NCI-H1092 treated with DMSO at 0.1 percent for 48 hours (cell line): ENCODE results near the gene DENND10.
"Not testable (repeated sequence)": the region's sequence is repeated elsewhere in the genome, so short reads cannot be mapped to it uniquely, and the experiment has no call there.

ENCODE experiments used
- DNase-seq: peaks from one replicate; lab custom pipeline; 2025; lab: John Stamatoyannopoulos, UW

DENND10 gene

GRCh38 chr10:119132521-119133345, 28.8 kb downstream of the DENND10 start:
- no peak for DNase-seq

GRCh38 chr10:119133949-119134348, 30.0 kb downstream of the DENND10 start:
- DNase-seq = no peak

- no peak for DNase-seq
These were observed 31.6 kb downstream of the DENND10 start for GRCh38 chr10:119135513-119135881.

DNA sequence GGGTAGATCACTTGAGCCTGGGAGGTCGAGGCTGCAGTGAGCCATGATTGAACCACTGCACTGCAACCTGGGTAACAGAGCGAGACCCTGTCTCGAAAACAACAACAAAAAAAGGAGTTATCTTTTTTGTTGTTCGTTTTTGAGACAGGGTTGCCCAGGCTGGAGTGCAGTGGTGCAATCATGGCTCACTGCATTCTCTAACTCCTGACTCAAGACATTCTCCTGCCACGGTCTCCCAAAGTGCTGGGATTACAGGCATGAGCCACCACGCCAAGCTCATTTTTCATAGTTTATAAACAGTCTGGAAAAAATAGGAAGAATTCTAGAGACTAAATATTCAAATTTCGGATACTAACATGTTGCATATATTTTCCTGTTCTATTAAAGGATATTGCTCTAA, 32.2 kb downstream of the DENND10 start:
- DNase-seq = no peak

GRCh38 chr10:119137878-119138277, 34.0 kb downstream of the DENND10 start:
- DNase-seq = not testable (repeated sequence)

- DNase-seq = no peak
These were observed 34.7 kb downstream of the DENND10 start for GRCh38 chr10:119138346-119139306.

DNA sequence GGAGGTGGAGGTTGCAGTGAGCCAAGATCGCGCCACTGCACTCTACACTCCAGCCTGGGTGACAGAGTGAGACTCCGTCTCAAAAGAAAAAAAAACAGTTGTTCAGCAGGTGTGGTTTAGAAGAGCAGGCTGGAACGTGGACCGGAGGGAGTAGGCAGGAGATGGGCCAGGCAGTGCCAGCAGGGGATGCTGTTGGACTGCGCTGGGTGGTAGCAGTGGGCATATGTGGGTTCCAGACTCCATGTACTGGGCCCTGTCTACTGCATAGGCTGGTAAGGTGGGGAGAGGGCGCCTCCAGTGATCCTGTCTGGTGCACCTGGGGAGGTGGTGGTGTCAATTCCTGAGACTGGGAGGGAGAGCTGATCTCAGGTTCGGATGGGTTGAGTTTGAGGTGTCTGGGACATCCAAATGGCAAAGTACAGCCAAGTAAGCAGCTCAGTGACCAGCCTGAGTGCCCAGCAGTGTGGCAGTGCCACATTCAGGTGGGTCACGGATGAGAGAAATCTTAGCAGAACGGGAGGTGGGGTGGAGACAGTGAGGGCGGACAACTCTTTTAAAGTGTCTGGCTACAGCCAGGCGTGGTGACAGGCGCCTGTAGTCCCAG, 35.7 kb downstream of the DENND10 start:
- DNase-seq = no peak

DNA sequence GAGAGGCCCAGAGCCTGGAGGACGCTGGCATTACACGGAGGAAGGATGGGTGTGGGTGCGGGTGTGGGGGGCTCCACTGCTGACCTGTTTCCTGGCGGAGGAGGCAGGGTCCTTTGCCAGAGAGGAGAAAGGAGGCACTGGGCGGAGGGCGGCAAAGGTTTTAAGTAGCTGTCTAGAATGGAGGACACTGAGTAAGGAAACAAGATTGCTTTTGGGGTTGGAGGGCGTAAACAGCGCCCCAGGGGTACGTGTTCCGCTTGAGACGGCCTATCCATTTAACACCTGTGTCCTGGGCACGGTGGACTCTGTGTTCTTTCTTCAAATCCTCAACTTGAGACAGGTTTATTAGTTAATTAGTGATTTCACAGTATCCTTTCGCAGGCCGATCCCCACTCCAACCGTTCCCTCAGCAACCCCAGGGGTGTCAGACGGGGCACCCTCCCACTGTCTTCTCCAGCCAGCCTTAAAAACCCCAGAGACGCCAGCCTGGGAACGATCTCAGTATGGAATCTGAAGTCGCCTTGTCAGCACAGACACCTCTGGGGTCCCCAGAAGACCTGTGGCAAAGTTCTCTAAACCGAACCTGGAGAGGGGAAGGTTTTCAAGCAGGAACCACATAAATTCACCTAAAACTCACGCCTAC, 36.8 kb downstream of the DENND10 start:
- DNase-seq = no peak

- no peak for DNase-seq
These were observed 39.7 kb downstream of the DENND10 start for GRCh38 chr10:119143657-119144056.

DNA sequence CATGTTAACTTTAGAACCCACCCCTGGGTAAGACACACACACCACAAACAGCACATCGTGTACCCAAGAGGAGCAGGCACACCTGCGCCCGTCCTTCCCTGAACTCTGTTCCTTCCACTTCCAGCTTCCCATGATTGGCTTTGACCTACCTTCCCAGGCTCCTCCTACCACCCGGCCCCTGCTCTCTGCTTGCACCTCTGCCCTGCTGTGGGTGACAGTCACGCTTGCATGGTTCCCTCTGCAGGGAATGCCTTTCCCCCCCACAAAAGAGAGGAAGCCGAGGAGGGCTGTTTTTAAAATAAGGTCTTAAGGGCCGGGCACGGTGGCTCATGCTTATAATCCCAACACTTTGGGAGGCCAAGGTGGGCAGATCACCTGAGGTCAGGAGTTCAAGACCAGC, 45.2 kb downstream of the DENND10 start:
- DNase-seq = no peak

GRCh38 chr10:119149729-119150128, 45.8 kb downstream of the DENND10 start:
- DNase-seq = no peak

- not testable (repeated sequence) for DNase-seq
These were observed 47.7 kb downstream of the DENND10 start for GRCh38 chr10:119151601-119152000.

DNA sequence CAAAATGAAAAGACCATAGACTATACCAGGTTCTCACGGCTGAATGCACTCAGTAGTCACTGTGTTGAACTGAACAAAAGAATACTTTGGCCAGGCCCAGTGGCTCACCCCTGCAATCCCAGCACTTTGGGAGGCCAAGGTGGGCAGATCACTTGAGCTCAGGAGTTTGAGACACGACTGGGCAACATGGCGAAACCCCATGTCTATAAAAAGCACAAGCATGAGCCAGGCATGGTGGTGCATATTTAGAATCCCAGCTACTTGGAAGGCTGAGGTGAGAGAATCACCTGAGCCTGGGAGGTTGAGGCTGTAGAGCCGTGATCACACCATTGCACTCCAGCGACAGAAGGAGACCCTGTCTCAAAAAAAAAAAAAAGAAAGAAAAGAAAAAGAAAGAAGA, 49.1 kb downstream of the DENND10 start:
- no peak for DNase-seq

DNA sequence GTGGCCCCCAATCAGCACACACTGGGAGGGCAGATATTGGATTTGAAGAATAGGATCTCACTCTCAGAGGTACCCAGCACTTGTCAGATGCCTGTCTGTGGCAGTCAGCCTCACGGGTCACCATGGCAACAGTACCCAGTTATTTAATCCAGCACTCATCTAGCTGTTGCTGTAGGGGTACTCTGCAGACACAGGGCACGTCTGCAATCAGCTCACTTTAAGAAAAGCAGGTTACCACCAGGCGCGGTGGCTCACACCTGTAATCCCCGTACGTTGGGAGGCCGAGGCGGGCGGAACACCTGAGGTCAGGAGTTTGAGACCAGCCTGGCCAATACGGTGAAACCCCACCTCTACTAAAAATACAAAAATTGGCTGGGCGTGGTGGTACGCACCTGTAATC, 49.7 kb downstream of the DENND10 start:
- no peak for DNase-seq

GRCh38 chr10:119159332-119159731, 55.4 kb downstream of the DENND10 start:
- no peak for DNase-seq

DNA sequence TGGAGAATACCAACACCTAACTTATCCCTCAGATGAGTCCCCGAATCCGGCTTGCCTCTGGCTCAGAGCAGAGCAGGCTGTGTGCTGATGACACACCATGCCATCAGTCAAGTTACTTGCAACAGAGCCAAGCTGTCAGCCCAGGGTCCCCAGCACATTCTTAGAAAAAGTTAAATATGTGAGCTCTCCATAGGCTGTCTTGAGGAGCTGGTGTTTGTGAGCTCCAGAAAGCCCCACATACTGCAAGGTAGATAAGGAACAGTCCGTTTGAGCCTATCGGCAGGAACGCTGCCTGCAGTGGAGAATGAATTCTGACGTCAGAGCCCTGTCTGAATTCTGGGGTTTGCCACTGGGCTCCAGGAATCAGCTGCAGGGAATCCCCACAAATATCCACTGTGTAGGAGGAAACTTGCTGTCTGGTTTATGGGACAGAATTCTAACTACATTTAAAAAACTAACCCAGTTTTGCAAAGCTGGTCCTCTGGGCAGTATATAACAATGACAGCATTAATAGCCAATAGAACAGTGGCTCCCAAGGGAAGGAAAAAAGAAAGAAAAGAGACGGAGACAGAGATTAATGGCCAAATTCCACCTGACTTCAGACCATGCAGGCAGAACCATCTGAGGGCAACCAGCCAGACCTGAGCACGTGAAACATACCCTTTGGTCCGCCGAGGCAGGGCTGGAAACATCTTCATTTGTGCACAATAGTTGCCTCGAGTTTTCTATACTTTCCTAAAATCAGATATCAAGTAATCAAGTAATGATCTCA, 58.0 kb downstream of the DENND10 start:
- no peak for DNase-seq

GRCh38 chr10:119162452-119163092, 58.7 kb downstream of the DENND10 start:
- no peak for DNase-seq

- peak; percentile 36 for DNase-seq
These were observed 61.5 kb downstream of the DENND10 start, which contains the start of gene SFXN4 for GRCh38 chr10:119165171-119166117. TSS of gene SFXN4 (minus strand) at chr10:119165714. CDS start at chr10:119165647, 67 bp downstream.

DNA sequence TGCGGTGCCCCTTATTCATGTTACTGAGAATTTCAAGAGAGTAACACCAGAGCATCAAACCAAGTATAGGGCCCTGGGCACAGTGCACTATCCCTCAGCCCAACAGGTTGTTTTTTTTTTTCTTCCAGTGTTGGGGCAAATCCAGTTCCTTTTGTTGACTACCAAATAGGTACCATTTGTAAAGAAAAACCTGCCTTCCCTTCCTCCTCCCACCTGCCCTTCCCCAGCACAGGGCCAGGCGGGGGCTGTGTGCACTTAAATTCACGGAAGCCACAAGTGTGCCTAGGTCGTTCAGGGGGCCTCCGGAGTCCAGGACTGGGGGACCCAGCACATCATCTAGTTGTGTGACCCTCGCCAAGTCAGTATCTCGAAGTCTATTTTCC, 62.2 kb downstream of the DENND10 start:
- DNase-seq = no peak
